GM10847 (cell line): ENCODE data around the gene CPXM2.

Experiments
- POLR2A ChIP-seq: IDR thresholded peaks from 2 replicates; pipeline ENCODE4 v1.6.1; 2011; ENCODE audit not compliant: insufficient read length; ENCODE audit errors: extremely low read depth

CPXM2 gene

GRCh38 chr10:123783296-123783695 is 108.3 kb downstream of the CPXM2 start:
- TF ChIP-seq POLR2A = no peak

- TF ChIP-seq POLR2A = no peak
Measured at GRCh38 chr10:123782549-123782948, 109.1 kb downstream of the CPXM2 start.

GRCh38 chr10:123781956-123782500 is 109.6 kb downstream of the CPXM2 start:
- no peak for TF ChIP-seq POLR2A

- TF ChIP-seq POLR2A = no peak
Measured at GRCh38 chr10:123781324-123781900, 110.2 kb downstream of the CPXM2 start.

- no peak for TF ChIP-seq POLR2A
Measured at GRCh38 chr10:123778719-123779517, 112.7 kb downstream of the CPXM2 start.

- no peak for TF ChIP-seq POLR2A
Measured at GRCh38 chr10:123777881-123778280, 113.7 kb downstream of the CPXM2 start.

GRCh38 chr10:123774132-123774742 is 117.4 kb downstream of the CPXM2 start:
- TF ChIP-seq POLR2A = no peak

- no peak for TF ChIP-seq POLR2A
Measured at GRCh38 chr10:123772645-123773508, 118.7 kb downstream of the CPXM2 start.

- no peak for TF ChIP-seq POLR2A
Measured at GRCh38 chr10:123771877-123772644, 119.5 kb downstream of the CPXM2 start.

- no peak for TF ChIP-seq POLR2A
Measured at GRCh38 chr10:123769647-123770046, 122.0 kb downstream of the CPXM2 start.

- no peak for TF ChIP-seq POLR2A
Measured at GRCh38 chr10:123766761-123767160, 124.8 kb downstream of the CPXM2 start.

GRCh38 chr10:123766012-123766411 is 125.6 kb downstream of the CPXM2 start:
- TF ChIP-seq POLR2A = no peak

- no peak for TF ChIP-seq POLR2A
Measured at GRCh38 chr10:123761666-123762230, 129.9 kb downstream of the CPXM2 start.

GRCh38 chr10:123761038-123761428 is 130.6 kb downstream of the CPXM2 start:
- no peak for TF ChIP-seq POLR2A
